GM12872 (cell line): ENCODE data around the gene IFT81.

ENCODE experiments used
- TF ChIP-seq, protein P1 (sequence below): IDR thresholded peaks from 3 replicates; pipeline ENCODE4 v1.5.1; 2011; ENCODE audit warnings: low read depth, mild to moderate bottlenecking, low read length, moderate library complexity; ENCODE audit not compliant: insufficient read depth

IFT81 gene

GRCh38 chr12:110233212-110233903 is 109.2 kb downstream of the IFT81 start:
- TF ChIP-seq, protein P1, sequence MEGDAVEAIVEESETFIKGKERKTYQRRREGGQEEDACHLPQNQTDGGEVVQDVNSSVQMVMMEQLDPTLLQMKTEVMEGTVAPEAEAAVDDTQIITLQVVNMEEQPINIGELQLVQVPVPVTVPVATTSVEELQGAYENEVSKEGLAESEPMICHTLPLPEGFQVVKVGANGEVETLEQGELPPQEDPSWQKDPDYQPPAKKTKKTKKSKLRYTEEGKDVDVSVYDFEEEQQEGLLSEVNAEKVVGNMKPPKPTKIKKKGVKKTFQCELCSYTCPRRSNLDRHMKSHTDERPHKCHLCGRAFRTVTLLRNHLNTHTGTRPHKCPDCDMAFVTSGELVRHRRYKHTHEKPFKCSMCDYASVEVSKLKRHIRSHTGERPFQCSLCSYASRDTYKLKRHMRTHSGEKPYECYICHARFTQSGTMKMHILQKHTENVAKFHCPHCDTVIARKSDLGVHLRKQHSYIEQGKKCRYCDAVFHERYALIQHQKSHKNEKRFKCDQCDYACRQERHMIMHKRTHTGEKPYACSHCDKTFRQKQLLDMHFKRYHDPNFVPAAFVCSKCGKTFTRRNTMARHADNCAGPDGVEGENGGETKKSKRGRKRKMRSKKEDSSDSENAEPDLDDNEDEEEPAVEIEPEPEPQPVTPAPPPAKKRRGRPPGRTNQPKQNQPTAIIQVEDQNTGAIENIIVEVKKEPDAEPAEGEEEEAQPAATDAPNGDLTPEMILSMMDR = no peak

DNA sequence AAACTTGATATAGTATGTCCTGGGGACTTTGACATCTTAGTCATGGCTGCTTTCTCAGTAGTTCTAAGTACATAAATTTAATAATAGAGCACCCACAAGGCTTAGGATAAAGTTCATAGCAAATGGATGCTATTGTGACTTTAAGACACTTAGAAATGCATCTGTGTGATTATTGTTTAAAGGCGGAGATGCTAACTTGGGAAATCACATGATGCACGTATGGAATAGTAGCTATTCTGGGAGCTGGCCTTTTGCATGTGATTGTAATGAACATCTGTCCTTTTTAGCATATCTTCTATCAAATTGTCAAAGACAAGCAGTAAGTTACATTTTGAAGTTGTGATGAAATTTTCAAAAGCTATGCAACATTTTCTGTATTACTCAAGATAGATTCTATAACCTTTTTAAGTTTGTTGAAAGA is 110.2 kb downstream of the IFT81 start:
- TF ChIP-seq, protein P1 = no peak

- TF ChIP-seq, protein P1 = no peak
Measured at GRCh38 chr12:110234755-110235154, 110.6 kb downstream of the IFT81 start.

- TF ChIP-seq, protein P1 = no peak
Measured at GRCh38 chr12:110235383-110235782, 111.2 kb downstream of the IFT81 start.

DNA sequence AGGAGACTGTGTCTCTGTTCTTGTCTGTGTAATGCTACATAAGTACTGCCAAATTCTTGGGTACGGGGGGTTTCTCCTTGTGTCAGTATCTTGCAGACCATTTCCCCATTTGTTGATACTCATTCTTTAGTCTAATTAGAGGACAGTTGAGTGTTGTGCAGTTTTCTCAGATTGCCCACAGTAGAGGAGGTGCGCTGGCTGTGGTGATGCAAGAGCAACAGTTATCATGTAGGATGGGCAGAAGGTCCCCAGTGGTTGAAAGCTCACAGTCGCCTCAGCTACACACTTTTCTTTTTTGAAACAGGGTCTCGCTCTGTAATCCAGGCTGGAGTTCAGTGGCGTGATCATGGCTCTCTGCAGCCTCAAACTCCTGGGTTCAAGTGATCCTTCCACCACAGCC is 119.1 kb downstream of the IFT81 start:
- TF ChIP-seq, protein P1 = no peak

DNA sequence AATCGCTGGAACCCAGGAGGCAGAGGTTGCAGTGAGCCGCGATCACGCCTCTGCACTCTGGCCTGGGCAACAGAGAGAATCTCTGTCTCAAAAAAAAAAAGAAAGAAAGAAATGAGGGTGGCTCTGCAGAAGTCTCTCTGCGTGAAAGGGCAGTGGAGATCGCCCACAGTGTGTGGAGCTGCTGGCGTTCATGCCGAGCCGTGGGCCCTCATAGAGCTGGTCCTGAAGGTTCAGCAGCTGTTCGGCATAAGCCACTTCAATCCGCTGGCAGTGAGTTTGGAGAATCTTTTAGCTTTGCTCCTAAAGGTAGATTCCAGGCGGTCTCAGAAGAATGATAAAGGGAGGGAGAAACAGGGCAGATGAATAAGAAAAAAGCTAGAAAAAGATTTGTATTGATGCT is 120.2 kb downstream of the IFT81 start:
- TF ChIP-seq, protein P1 = no peak

GRCh38 chr12:110244829-110245228 is 120.7 kb downstream of the IFT81 start:
- TF ChIP-seq, protein P1 = no peak
